Upper lobe of left lung (tissue), 6 donors: Measurements from ENCODE around the gene ROR2. TPM values are rescaled to one million over a fixed set of nuclear protein-coding genes. Genes with fewer than 3 reads are reported as not detected.

Source experiments
- ATAC-seq, 2 donors: fragments of 200-7000 bp; cut with Tn5 transposase; one replicate each; pipeline ENCODE4 v1.9.1; 2022; ENCODE audit warnings: mild to moderate bottlenecking in 2 of 2, moderate library complexity in 2 of 2; ENCODE audit not compliant: low FRiP score in 2 of 2
- DNase-seq, 2 donors: peaks; one replicate each; pipeline ENCODE4 v3.0.0-alpha.2; 2019 to 2020
- H3K27ac ChIP-seq, 4 donors: fragments of 200-600 bp; sonication (generic); one replicate each; pipeline ENCODE4 v1.5.1; 2016 to 2019
- H3K27me3 ChIP-seq, 4 donors: fragments of 200-600 bp; sonication (generic); one replicate each; pipeline ENCODE4 v1.5.1; 2017 to 2019
- H3K36me3 ChIP-seq, 4 donors: fragments of 200-600 bp; sonication (generic); one replicate each; pipeline ENCODE4 v1.5.1; 2016 to 2019
- H3K4me1 ChIP-seq, 4 donors: fragments of 200-600 bp; sonication (generic); one replicate each; pipeline ENCODE4 v1.5.1; 2018 to 2019
- H3K4me3 ChIP-seq, 4 donors: fragments of 200-600 bp; sonication (generic); one replicate each; pipeline ENCODE4 v1.5.1; 2017 to 2019; ENCODE audit warnings: mild to moderate bottlenecking in 2 of 4, moderate library complexity in 1 of 4
- H3K9me3 ChIP-seq, 4 donors: fragments of 200-600 bp; sonication (generic); one replicate each; pipeline ENCODE4 v1.5.1; 2018 to 2019
- EP300 ChIP-seq, 4 donors: sonication (generic); formaldehyde crosslinking; IDR thresholded peaks; one replicate each; pipeline ENCODE4 v1.5.1; 2017; ENCODE audit warnings: antibody characterized with exemption in 4 of 4, control low read depth in 2 of 4
- POLR2A ChIP-seq, 4 donors: fragments of 450-650 bp; IDR thresholded peaks; one replicate each; pipeline ENCODE4 v1.5.1; 2016 to 2017; ENCODE audit warnings: antibody characterized with exemption in 4 of 4, mild to moderate bottlenecking in 2 of 4
- POLR2AphosphoS5 ChIP-seq, 2 donors: sonication (generic); formaldehyde crosslinking; IDR thresholded peaks; one replicate each; pipeline ENCODE4 v1.5.1; 2017; ENCODE audit warnings: antibody characterized with exemption in 2 of 2
- whole genome bisulfite sequencing, 2 donors: methylation state at CpG; one replicate each; pipeline ENCODE4 v1.1.5; 2017 to 2018; 5-methylcytosine and 5-hydroxymethylcytosine counted together
- total RNA-seq, 6 donors: library from RNA; depleted of rRNA in 4 of 6; stranded (reverse); fragments of >200 nt in 4 of 6; gene quantifications; one replicate each; pipeline versions ENCODE4 v1.1.0 to v1.2.1, GENCODE V29; 2016 to 2021
- TF ChIP-seq, protein P1 (sequence below), 6 experiments: fragments of 450-650 bp in 4 of 6; fragments of 200-600 bp in 2 of 6; sonication (generic) in 2 of 6; IDR thresholded peaks; one replicate each; pipeline ENCODE4 v1.5.1; 2016 to 2019; ENCODE audit warnings: antibody characterized with exemption in 6 of 6
- donor health status: DM: no; HTN: no; CAD: no; lungs with moderate emphysema.
- donor health status: DM: no; HTN: yes; CAD: no; lungs with severe emphysema.

Gene ROR2
- total RNA-seq, 6 donors from 2014 or later, result 2.7 to 8.1 (median 3.4) TPM

DNA sequence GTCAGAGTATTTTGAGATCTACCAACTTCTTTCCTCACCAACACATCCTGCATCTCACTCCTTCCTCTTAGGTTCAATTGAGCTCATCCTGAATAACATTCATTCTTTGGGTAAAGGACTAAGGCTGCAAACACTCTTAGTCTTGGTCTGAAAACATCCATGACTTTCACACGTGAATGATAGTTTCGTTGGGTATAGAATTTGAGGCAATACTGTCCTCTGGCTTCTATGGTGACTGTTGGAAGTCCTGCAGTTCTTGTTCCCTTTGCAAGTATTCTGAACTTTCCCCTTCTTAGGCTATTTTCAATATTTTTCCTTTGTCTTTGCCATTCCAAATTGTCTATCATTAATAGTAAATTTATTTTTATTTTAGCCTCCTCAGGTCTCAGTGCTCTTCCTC is 185.4 kb downstream of the ROR2 start:
- no peaks in the 10 kb centered on the region for H3K36me3 ChIP-seq
- no peaks in the 10 kb centered on the region for H3K27me3 ChIP-seq
- no peak overlapping the region for H3K4me3 ChIP-seq
- no peak overlapping the region for H3K27ac ChIP-seq
- 95% methylated on average over 2 of the region's 2 CpGs for WGBS, 2 donors
- no peak for ATAC-seq
- H3K4me1 ChIP-seq, result no peaks in the 10 kb centered on the region
- TF ChIP-seq EP300 (IDR thresholded peaks at IDR 0.05) (no peak), POLR2A (IDR thresholded peaks at IDR 0.05) (no peak), POLR2AphosphoS5 (IDR thresholded peaks at IDR 0.05) (no peak)
- TF ChIP-seq, protein P1, sequence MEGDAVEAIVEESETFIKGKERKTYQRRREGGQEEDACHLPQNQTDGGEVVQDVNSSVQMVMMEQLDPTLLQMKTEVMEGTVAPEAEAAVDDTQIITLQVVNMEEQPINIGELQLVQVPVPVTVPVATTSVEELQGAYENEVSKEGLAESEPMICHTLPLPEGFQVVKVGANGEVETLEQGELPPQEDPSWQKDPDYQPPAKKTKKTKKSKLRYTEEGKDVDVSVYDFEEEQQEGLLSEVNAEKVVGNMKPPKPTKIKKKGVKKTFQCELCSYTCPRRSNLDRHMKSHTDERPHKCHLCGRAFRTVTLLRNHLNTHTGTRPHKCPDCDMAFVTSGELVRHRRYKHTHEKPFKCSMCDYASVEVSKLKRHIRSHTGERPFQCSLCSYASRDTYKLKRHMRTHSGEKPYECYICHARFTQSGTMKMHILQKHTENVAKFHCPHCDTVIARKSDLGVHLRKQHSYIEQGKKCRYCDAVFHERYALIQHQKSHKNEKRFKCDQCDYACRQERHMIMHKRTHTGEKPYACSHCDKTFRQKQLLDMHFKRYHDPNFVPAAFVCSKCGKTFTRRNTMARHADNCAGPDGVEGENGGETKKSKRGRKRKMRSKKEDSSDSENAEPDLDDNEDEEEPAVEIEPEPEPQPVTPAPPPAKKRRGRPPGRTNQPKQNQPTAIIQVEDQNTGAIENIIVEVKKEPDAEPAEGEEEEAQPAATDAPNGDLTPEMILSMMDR (IDR thresholded peaks at IDR 0.05), result no peak
- DNase-seq, result no peak
- peaks cover 0 to 3% (median 0%) of the 10 kb centered on the region in 4 donors for H3K9me3 ChIP-seq

DNA sequence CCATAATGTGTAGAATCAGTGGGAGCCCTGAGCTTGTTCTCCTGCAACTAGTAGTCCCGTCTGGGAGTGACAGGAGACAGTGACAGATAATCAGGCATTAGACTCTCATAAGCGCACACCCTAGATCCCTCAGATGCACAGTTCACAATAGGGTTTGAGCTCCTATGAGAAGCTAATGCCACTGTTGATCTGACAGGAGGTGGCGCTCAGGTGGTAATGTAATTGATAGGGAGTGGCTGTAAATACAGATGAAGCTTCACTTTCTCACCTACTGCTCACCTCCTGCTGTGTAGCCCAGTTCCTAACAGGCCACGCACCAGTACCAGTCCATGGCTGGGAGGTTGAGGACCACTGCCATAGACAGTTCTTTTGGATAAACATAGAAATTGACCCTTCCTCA is 188.7 kb downstream of the ROR2 start:
- 96% methylated on average over 4 of the region's 4 CpGs for WGBS, 2 donors

DNA sequence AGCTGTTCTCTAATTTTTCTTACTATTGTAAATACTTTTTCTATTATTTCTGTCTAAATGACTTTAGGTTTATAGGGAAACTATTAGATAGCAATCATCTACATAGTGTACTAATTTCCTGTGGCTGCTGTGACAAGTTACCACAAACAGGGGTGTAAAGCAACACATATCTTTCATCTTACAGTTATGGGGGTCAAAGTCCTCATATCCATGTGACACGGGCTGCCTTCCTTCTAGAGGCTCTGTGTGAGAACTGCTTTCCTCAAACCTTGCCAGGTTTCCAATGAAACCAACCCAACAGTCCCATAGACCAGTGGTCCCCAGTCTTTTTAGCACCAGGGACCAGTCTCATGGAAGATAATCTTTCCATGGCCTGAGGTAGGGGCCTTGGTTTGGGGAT is 189.1 kb downstream of the ROR2 start:
- DNase-seq (no peak), ATAC-seq (no peak)
- H3K4me3 ChIP-seq, result no peak overlapping the region
- H3K27me3 ChIP-seq, result no peaks in the 10 kb centered on the region
- peaks cover 0 to 3% (median 0%) of the 10 kb centered on the region in 4 donors for H3K9me3 ChIP-seq
- no peak for TF ChIP-seq POLR2AphosphoS5 (IDR thresholded peaks at IDR 0.05)
- TF ChIP-seq POLR2A (IDR thresholded peaks at IDR 0.05), result no peak
- TF ChIP-seq, protein P1 (IDR thresholded peaks at IDR 0.05), result no peak
- no peak for TF ChIP-seq EP300 (IDR thresholded peaks at IDR 0.05)
- H3K27ac ChIP-seq, result no peak overlapping the region
- WGBS, 2 donors, result 58 to 69% methylated on average over 1 of the region's 1 CpG
- H3K36me3 ChIP-seq, result no peaks in the 10 kb centered on the region
- H3K4me1 ChIP-seq, result no peaks in the 10 kb centered on the region

More for the DNA sequence above, 188.7 kb downstream of the ROR2 start:
- Histone ChIP-seq H3K4me1 (no peaks in the 10 kb centered on the region), H3K27ac (no peak overlapping the region), H3K9me3 (peaks cover 0 to 3% (median 0%) of the 10 kb centered on the region in 4 donors), H3K27me3 (no peaks in the 10 kb centered on the region), H3K4me3 (no peak overlapping the region), H3K36me3 (no peaks in the 10 kb centered on the region)
- DNase-seq (no peak), ATAC-seq (no peak)
- TF ChIP-seq EP300 (IDR thresholded peaks at IDR 0.05) (no peak), POLR2AphosphoS5 (IDR thresholded peaks at IDR 0.05) (no peak), POLR2A (IDR thresholded peaks at IDR 0.05) (no peak)
- TF ChIP-seq, protein P1 (IDR thresholded peaks at IDR 0.05), result no peak

DNA sequence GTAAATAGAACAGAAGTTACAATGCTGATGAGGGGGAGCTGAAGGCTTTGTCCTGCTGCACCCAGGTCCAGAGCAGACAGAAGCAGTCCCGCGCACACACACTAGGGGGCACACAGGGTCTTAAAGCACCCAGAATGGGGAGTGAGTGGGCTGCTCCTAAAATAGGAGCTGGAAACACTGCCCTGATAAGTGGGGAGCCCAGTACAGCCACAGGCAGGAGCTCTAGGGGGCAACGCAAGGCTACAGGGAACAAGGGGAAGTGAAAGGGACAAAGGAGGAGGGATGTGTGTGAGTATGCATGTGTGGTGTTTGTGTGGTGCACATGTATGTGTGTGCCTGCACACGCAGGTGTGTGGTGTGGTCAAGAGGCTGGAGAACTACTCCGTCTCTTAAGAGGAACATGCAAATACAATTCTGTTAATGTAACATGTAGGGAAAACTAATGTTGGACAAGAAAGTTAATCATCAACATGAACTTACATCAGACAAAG is 191.5 kb downstream of the ROR2 start:
- no peaks in the 10 kb centered on the region for H3K27me3 ChIP-seq
- H3K36me3 ChIP-seq, result no peaks in the 10 kb centered on the region
- ATAC-seq (peak; percentile 45 to 64), DNase-seq (no peak)
- no peak overlapping the region for H3K27ac ChIP-seq
- peaks cover 0 to 3% (median 0%) of the 10 kb centered on the region in 4 donors for H3K9me3 ChIP-seq
- H3K4me1 ChIP-seq, result no peaks in the 10 kb centered on the region
- H3K4me3 ChIP-seq, result no peak overlapping the region
- 45 to 48% methylated on average over 5 of the region's 5 CpGs for WGBS, 2 donors
- TF ChIP-seq EP300 (IDR thresholded peaks at IDR 0.05), result no peak
- TF ChIP-seq, protein P1 (IDR thresholded peaks at IDR 0.05), result peak in 3 of 6 experiments; percentile 20 to 24 (median 22)

DNA sequence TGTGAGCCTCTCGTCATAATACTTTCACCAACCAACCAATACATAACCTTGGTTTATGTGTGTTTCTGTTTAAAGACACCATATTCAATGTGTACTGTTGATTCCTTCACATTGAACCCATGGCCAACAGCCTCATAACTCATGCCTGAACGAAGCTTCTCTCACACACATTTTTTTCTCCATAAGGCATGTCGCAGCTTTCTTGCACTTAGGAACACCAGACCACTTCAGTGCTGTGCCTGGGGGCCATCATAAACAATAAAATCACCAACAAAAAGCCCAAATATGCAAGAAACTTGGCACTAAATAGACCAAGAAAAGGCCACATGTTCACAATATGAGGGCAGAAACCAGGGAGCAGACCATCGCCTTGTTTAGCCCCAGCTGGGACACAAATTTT is 192.2 kb downstream of the ROR2 start:
- Histone ChIP-seq H3K4me3 (no peak overlapping the region), H3K4me1 (no peaks in the 10 kb centered on the region), H3K27me3 (no peaks in the 10 kb centered on the region), H3K36me3 (no peaks in the 10 kb centered on the region), H3K9me3 (peaks cover 0 to 3% (median 0%) of the 10 kb centered on the region in 4 donors), H3K27ac (no peak overlapping the region)
- no peak for ATAC-seq
- no peak for DNase-seq
- TF ChIP-seq, protein P1 (IDR thresholded peaks at IDR 0.05), result no peak
- no peak for TF ChIP-seq POLR2AphosphoS5 (IDR thresholded peaks at IDR 0.05)
- TF ChIP-seq EP300 (IDR thresholded peaks at IDR 0.05), result no peak
- no peak for TF ChIP-seq POLR2A (IDR thresholded peaks at IDR 0.05)
- WGBS, 2 donors, result 80 to 92% methylated on average over 4 of the region's 4 CpGs
